IMR-90 (cell line): ENCODE data around the gene ANKRD55. TPM values are rescaled to one million over a fixed set of nuclear protein-coding genes. Genes with fewer than 3 reads are reported as not detected.

Experiments used
- ATAC-seq: fragments of 200-7000 bp; cut with Tn5 transposase; 2 replicates; pipeline ENCODE4 v1.9.1; 2020; ENCODE audit warnings: low read depth, mild to moderate bottlenecking, moderate library complexity
- BruUV-seq: library from RNA; stranded (reverse); fragments of 400-500 nt; replicated peaks from 2 replicates; lab custom pipeline; 2021; lab: Mats Ljungman, UMichigan
- CTCF ChIA-PET: fragments of 300-600 bp; formaldehyde crosslinking; extraction: SDS; loops from one replicate; lab custom pipeline; 2021; ENCODE audit warnings: antibody characterized with exemption; lab: Yijun Ruan, JAX
- POLR2A ChIA-PET: fragments of 300-600 bp; sonication (Branson Sonifier 250); formaldehyde crosslinking; loops from one replicate; lab custom pipeline; 2022; ENCODE audit warnings: antibody characterized with exemption; ENCODE audit not compliant: unreplicated experiment; lab: Charles Lee
- DNase-seq: peaks from one replicate; pipeline ENCODE4 v3.0.0; 2013
- H2AFZ ChIP-seq: replicated peaks from 2 replicates; pipeline ENCODE3; 2013; ENCODE audit warnings: low read length, mild to moderate bottlenecking; ENCODE audit not compliant: poor library complexity
- H2AK5ac ChIP-seq: 2 replicates; pipeline ENCODE4 v1.6.1; 2013; ENCODE audit warnings: low read depth, low read length, inconsistent platforms
- H2AK9ac ChIP-seq: replicated peaks from 2 replicates; pipeline ENCODE3; 2013; ENCODE audit warnings: mild to moderate bottlenecking, low read depth, low read length, moderate library complexity; ENCODE audit not compliant: poor library complexity
- H2BK120ac ChIP-seq: 2 replicates; pipeline ENCODE4 v1.6.1; 2013; ENCODE audit warnings: low read depth, low read length, inconsistent platforms
- H2BK15ac ChIP-seq: 3 replicates; pipeline ENCODE4 v1.6.1; 2013; ENCODE audit warnings: low read depth, low read length, inconsistent platforms
- H2BK20ac ChIP-seq: 2 replicates; pipeline ENCODE4 v1.6.1; 2013; ENCODE audit warnings: low read depth, mild to moderate bottlenecking, inconsistent platforms, low read length, moderate library complexity
- H2BK5ac ChIP-seq: 2 replicates; pipeline ENCODE4 v1.6.1; 2013; ENCODE audit warnings: mild to moderate bottlenecking, low read depth, low read length, inconsistent platforms; ENCODE audit not compliant: poor library complexity, severe bottlenecking
- H3K14ac ChIP-seq: replicated peaks from 2 replicates; pipeline ENCODE4 v1.6.1; 2013; ENCODE audit warnings: low read depth, low read length, inconsistent platforms
- H3K18ac ChIP-seq: 2 replicates; pipeline ENCODE4 v1.6.1; 2013; ENCODE audit warnings: low read depth, low read length, control low read depth
- H3K23ac ChIP-seq: 2 replicates; pipeline ENCODE4 v1.6.1; 2013; ENCODE audit warnings: low read depth, low read length, inconsistent platforms
- H3K27ac ChIP-seq: 2 replicates; pipeline ENCODE4 v1.5.1; 2013; ENCODE audit warnings: mild to moderate bottlenecking, control low read depth, low read length; ENCODE audit not compliant: insufficient read depth
- H3K27me3 ChIP-seq: 2 replicates; pipeline ENCODE4 v1.6.1; 2013; ENCODE audit warnings: low read length; ENCODE audit not compliant: control insufficient read depth, insufficient read depth
- H3K36me3 ChIP-seq: 2 replicates; pipeline ENCODE4 v1.6.1; 2013; ENCODE audit warnings: low read length, mixed read lengths; ENCODE audit not compliant: control insufficient read depth, insufficient read depth
- H3K4ac ChIP-seq: 2 replicates; pipeline ENCODE4 v1.6.1; 2013; ENCODE audit warnings: low read depth, low read length, inconsistent platforms
- H3K4me1 ChIP-seq: 2 replicates; pipeline ENCODE4 v1.6.1; 2013; ENCODE audit warnings: low read length, mixed read lengths; ENCODE audit not compliant: control insufficient read depth, insufficient read depth
- H3K4me2 ChIP-seq: 2 replicates; pipeline ENCODE4 v1.6.1; 2013; ENCODE audit warnings: low read depth, mild to moderate bottlenecking, control low read depth, low read length, moderate library complexity
- H3K4me3 ChIP-seq: 2 replicates; pipeline ENCODE4 v1.5.1; 2013; ENCODE audit warnings: low read depth, mild to moderate bottlenecking, control low read depth, low read length, moderate library complexity; ENCODE audit not compliant: insufficient read depth
- H3K56ac ChIP-seq: 2 replicates; pipeline ENCODE4 v1.6.1; 2013; ENCODE audit warnings: low read length, inconsistent platforms; ENCODE audit not compliant: insufficient read depth; ENCODE audit errors: extremely low read depth
- H3K79me1 ChIP-seq, 2 experiments: 2 replicates each; pipeline ENCODE4 v1.6.1; 2013; ENCODE audit warnings: low read length in 2 of 2, inconsistent platforms in 1 of 2, low read depth in 1 of 2
- H3K9ac ChIP-seq: 2 replicates; pipeline ENCODE4 v1.6.1; 2013; ENCODE audit warnings: low read depth, low read length, control low read depth
- H3K9me1 ChIP-seq: 2 replicates; pipeline ENCODE4 v1.6.1; 2013; ENCODE audit warnings: low read length, inconsistent platforms; ENCODE audit not compliant: insufficient read depth
- H3K9me3 ChIP-seq: 2 replicates; pipeline ENCODE4 v1.6.1; 2013; ENCODE audit warnings: low read length; ENCODE audit not compliant: control insufficient read depth, insufficient read depth
- H4K20me1 ChIP-seq: 2 replicates; pipeline ENCODE4 v1.6.1; 2013; ENCODE audit warnings: low read length, inconsistent platforms; ENCODE audit not compliant: insufficient read depth
- H4K5ac ChIP-seq: 2 replicates; pipeline ENCODE4 v1.6.1; 2013; ENCODE audit warnings: mild to moderate bottlenecking, low read depth, low read length, control low read depth
- H4K8ac ChIP-seq, 2 experiments: 2 replicates each; pipeline ENCODE4 v1.6.1; 2013; ENCODE audit warnings: low read depth in 2 of 2, low read length in 2 of 2, control low read depth in 1 of 2, inconsistent platforms in 1 of 2
- H4K91ac ChIP-seq: 2 replicates; pipeline ENCODE4 v1.6.1; 2013; ENCODE audit warnings: low read depth, low read length, inconsistent platforms; ENCODE audit not compliant: insufficient read depth
- BHLHE40 ChIP-seq: fragments of 150-350 bp; IDR thresholded peaks from 2 replicates; pipeline ENCODE4 v1.6.1; 2016; ENCODE audit warnings: mild to moderate bottlenecking, low read depth, low read length
- CEBPB ChIP-seq: IDR thresholded peaks from 2 replicates; pipeline ENCODE4 v1.6.1; 2012; ENCODE audit warnings: low read depth, low read length, improper control_type of control experiment
- CHD1 ChIP-seq: IDR thresholded peaks from 2 replicates; pipeline ENCODE4 v1.6.1; 2012; ENCODE audit warnings: low read depth, low read length, improper control_type of control experiment
- CTCF ChIP-seq: conservative IDR thresholded peaks from 2 replicates; pipeline ENCODE4 v1.5.1; 2012; ENCODE audit warnings: mild to moderate bottlenecking, low read depth, low read length, improper control_type of control experiment
- ELK1 ChIP-seq: fragments of 150-350 bp; IDR thresholded peaks from 2 replicates; pipeline ENCODE4 v1.6.1; 2016; ENCODE audit warnings: low read depth, mild to moderate bottlenecking, low read length, moderate library complexity, borderline replicate concordance
- FOS ChIP-seq: fragments of 150-350 bp; IDR thresholded peaks from 2 replicates; pipeline ENCODE4 v1.6.1; 2016; ENCODE audit warnings: low read depth, low read length
- MAFK ChIP-seq: IDR thresholded peaks from 2 replicates; pipeline ENCODE4 v1.6.1; 2012; ENCODE audit warnings: low read depth, low read length, improper control_type of control experiment
- NFE2L2 ChIP-seq: fragments of 150-350 bp; IDR thresholded peaks from 2 replicates; pipeline ENCODE4 v1.6.1; 2016; ENCODE audit warnings: low read depth, mild to moderate bottlenecking, low read length
- RAD21 ChIP-seq: IDR thresholded peaks from 2 replicates; pipeline ENCODE4 v1.6.1; 2012; ENCODE audit warnings: low read length, improper control_type of control experiment
- RFX5 ChIP-seq: IDR thresholded peaks from 2 replicates; pipeline ENCODE4 v1.8.0; 2012; ENCODE audit warnings: low read depth, mild to moderate bottlenecking, low read length, moderate library complexity
- USF2 ChIP-seq: fragments of 150-350 bp; IDR thresholded peaks from 2 replicates; pipeline ENCODE4 v1.6.1; 2017; ENCODE audit warnings: mild to moderate bottlenecking, antibody characterized with exemption, low read length, low read depth
- WGBS, 2 experiments: methylation state at CpG; one replicate each; pipeline versions ENCODE4 v1.1.5 to v1.1.7; 2013; ENCODE audit warnings: missing lambda C conversion rate in 2 of 2; ENCODE audit not compliant: insufficient read length in 1 of 2; ENCODE audit errors: extremely low coverage in 2 of 2; 5-methylcytosine and 5-hydroxymethylcytosine counted together
- dilution Hi-C: fragments of 300-500 bp; cut with HindIII; formaldehyde crosslinking; loops from one replicate; pipeline ENCODE4 v1.14.3; 2018; ENCODE audit warnings: low sequenced_read_pairs; ENCODE audit not compliant: unreplicated experiment
- in situ Hi-C: fragments of 300-500 bp; cut with MboI; formaldehyde crosslinking; loops from 3 replicates; pipeline ENCODE4 v1.14.3; 2019; ENCODE audit warnings: low sequenced_read_pairs, inconsistent platforms, mixed read lengths
- intact Hi-C: fragments of 100-400 bp; cut with micrococcal nuclease; formaldehyde crosslinking; loops from 2 replicates; pipeline ENCODE4 v1.10.0; 2022
- polyA plus RNA-seq, 3 experiments: library from polyadenylated mRNA; depleted of rRNA; stranded (reverse); fragments of >200 nt; gene quantifications; 2 replicates each; pipeline ENCODE4 v1.2.3, GENCODE V29; 2012; ENCODE audit warnings: low replicate concordance in 1 of 3
- total RNA-seq: library from RNA; depleted of rRNA; stranded (reverse); fragments of >200 nt; gene quantifications from 2 replicates; pipeline ENCODE4 v1.2.3, GENCODE V29; 2012

Gene ANKRD55
- total and polyA plus RNA-seq, 2 of the 4 experiments (the other 2 are of a cell fraction): not detected

- Histone ChIP-seq H2BK20ac (0 out of 2 replicates have a peak overlapping the region, but pooled peaks have one; percentile 9), H3K4me2 (no peak overlapping the region), H3K79me1 (no peaks in the 10 kb centered on the region), H2BK5ac (no peak overlapping the region), H3K4me3 (no peak overlapping the region), H4K20me1 (no peaks in the 10 kb centered on the region), H3K27ac (no peak overlapping the region), H2AK5ac (no peak overlapping the region), H4K91ac (no peak overlapping the region), H3K27me3 (no peaks in the 10 kb centered on the region), H3K9me1 (peaks cover 4% of the 10 kb centered on the region), H2AK9ac (no peak overlapping the region), H3K23ac (no peak overlapping the region), H2AFZ (no peak overlapping the region), H2BK15ac (no peak overlapping the region), H3K4ac (no peak overlapping the region), H3K18ac (no peak overlapping the region), H3K36me3 (no peaks in the 10 kb centered on the region), H3K9me3 (no peaks in the 10 kb centered on the region), H3K14ac (no peak overlapping the region), H3K4me1 (peaks cover 7% of the 10 kb centered on the region; the same call in 1 of the 2 replicates), H2BK120ac (no peak overlapping the region), H3K56ac (no peak overlapping the region), H4K8ac (no peak overlapping the region), H3K9ac (no peak overlapping the region), H4K5ac (no peak overlapping the region)
- no TSS peak for BruUV-seq
- ChIA-PET CTCF (no interaction called here), POLR2A (no interaction called here)
- TF ChIP-seq RFX5 (no peak), BHLHE40 (no peak), ELK1 (no peak), RAD21 (no peak), MAFK (no peak), USF2 (no peak), CHD1 (no peak), FOS (no peak), NFE2L2 (no peak), CEBPB (no peak), CTCF (no peak)
- no peak for ATAC-seq
- intact Hi-C loops: no loop called here
- WGBS, 2 experiments: 90% methylated on average over 13 of the region's 20 CpGs; no CpG with 5 or more reads in 1 of the 2 experiments
- DNase-seq: no peak
- dilution Hi-C loops: no loop called here
- in situ Hi-C loops: no loop called here
Measured at GRCh38 chr5:56083286-56083854, 149.8 kb downstream of the ANKRD55 start.
